GM21825 (cell line): ENCODE measurements around the gene KANSL1.

Experiments used
- ATAC-seq: cut with Tn5 transposase; IDR thresholded peaks from one replicate; pipeline ENCODE4 v1.9.1; 2021; ENCODE audit warnings: mild to moderate bottlenecking, moderate library complexity; ENCODE audit not compliant: unreplicated experiment

The KANSL1 gene

GRCh38 chr17:46045639-46046038 is 147.6 kb downstream of the KANSL1 start:
- ATAC-seq = no peak

GRCh38 chr17:46044989-46045388 is 148.2 kb downstream of the KANSL1 start:
- ATAC-seq = no peak

- no peak for ATAC-seq
These were observed 148.8 kb downstream of the KANSL1 start for GRCh38 chr17:46044286-46044928.

GRCh38 chr17:46043606-46044005 is 149.6 kb downstream of the KANSL1 start:
- no peak for ATAC-seq

GRCh38 chr17:46042925-46043324 is 150.3 kb downstream of the KANSL1 start:
- ATAC-seq = no peak

GRCh38 chr17:46042246-46042645 is 151.0 kb downstream of the KANSL1 start:
- ATAC-seq = no peak

- ATAC-seq = no peak
These were observed 153.5 kb downstream of the KANSL1 start for GRCh38 chr17:46039592-46040186.

- no peak for ATAC-seq
These were observed 154.3 kb downstream of the KANSL1 start for GRCh38 chr17:46038937-46039336.

GRCh38 chr17:46038414-46038813 is 154.8 kb downstream of the KANSL1 start:
- ATAC-seq = no peak

GRCh38 chr17:46037722-46038255 is 155.4 kb downstream of the KANSL1 start:
- no peak for ATAC-seq

- no peak for ATAC-seq
These were observed 156.7 kb downstream of the KANSL1 start for GRCh38 chr17:46036491-46036890.

GRCh38 chr17:46035112-46035818 is 158.0 kb downstream of the KANSL1 start:
- ATAC-seq = no peak

GRCh38 chr17:46033392-46033791 is 159.8 kb downstream of the KANSL1 start:
- ATAC-seq = no peak

- no peak for ATAC-seq
These were observed 160.3 kb downstream of the KANSL1 start for GRCh38 chr17:46032909-46033308.

- ATAC-seq = no peak
These were observed 161.3 kb downstream of the KANSL1 start for GRCh38 chr17:46031920-46032319.

GRCh38 chr17:46031440-46031839 is 161.8 kb downstream of the KANSL1 start:
- no peak for ATAC-seq

GRCh38 chr17:46030752-46031151 is 162.5 kb downstream of the KANSL1 start:
- ATAC-seq = no peak

GRCh38 chr17:46029627-46030026 is 163.6 kb downstream of the KANSL1 start:
- no peak for ATAC-seq

- ATAC-seq = no peak
These were observed 164.2 kb downstream of the KANSL1 start for GRCh38 chr17:46028981-46029565.

- no peak for ATAC-seq
These were observed 164.9 kb downstream of the KANSL1 start for GRCh38 chr17:46028374-46028773.

- ATAC-seq = no peak
These were observed 165.3 kb downstream of the KANSL1 start for GRCh38 chr17:46027976-46028325.
